Panc1 (cell line): ENCODE data around the gene GPR137.

ENCODE experiments used
- POLR2AphosphoS5 ChIP-seq: IDR thresholded peaks from 2 replicates; pipeline ENCODE4 v1.6.1; 2012; ENCODE audit warnings: mild to moderate bottlenecking, low read depth, low read length, moderate library complexity
- SIN3A ChIP-seq: IDR thresholded peaks from 2 replicates; pipeline ENCODE4 v1.6.1; 2012; ENCODE audit warnings: low read depth, mild to moderate bottlenecking, low read length, moderate library complexity, borderline replicate concordance; ENCODE audit not compliant: insufficient read depth
- TF ChIP-seq, protein P1 (sequence below): fragments of 450-650 bp; IDR thresholded peaks from 2 replicates; pipeline ENCODE4 v1.5.1; 2017; ENCODE audit warnings: mild to moderate bottlenecking

DNA sequence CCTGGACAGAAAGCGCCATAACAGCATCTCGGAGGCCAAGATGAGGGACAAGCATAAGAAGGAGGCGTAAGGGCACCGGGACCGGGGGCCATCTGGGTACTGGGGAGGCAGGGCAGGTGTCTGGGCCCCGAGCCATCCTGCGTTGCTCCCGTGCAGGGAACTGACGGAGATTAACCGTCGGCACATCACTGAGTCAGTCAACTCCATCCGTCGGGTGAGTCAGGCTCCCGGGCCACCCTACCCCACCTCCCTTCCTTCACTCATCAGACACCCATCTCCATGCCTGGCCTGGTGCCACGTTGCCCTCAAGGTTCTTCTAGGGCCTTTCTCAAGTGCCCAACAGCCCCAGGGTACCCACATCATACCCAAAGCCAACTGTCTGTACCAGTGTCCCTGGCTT, 19.3 kb upstream of the GPR137 start:
- TF ChIP-seq, protein P1, sequence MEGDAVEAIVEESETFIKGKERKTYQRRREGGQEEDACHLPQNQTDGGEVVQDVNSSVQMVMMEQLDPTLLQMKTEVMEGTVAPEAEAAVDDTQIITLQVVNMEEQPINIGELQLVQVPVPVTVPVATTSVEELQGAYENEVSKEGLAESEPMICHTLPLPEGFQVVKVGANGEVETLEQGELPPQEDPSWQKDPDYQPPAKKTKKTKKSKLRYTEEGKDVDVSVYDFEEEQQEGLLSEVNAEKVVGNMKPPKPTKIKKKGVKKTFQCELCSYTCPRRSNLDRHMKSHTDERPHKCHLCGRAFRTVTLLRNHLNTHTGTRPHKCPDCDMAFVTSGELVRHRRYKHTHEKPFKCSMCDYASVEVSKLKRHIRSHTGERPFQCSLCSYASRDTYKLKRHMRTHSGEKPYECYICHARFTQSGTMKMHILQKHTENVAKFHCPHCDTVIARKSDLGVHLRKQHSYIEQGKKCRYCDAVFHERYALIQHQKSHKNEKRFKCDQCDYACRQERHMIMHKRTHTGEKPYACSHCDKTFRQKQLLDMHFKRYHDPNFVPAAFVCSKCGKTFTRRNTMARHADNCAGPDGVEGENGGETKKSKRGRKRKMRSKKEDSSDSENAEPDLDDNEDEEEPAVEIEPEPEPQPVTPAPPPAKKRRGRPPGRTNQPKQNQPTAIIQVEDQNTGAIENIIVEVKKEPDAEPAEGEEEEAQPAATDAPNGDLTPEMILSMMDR = no peak
- TF ChIP-seq POLR2AphosphoS5 = no peak
- TF ChIP-seq SIN3A = no peak
